Measurements from ENCODE around the gene TXNDC2. TPM values are rescaled to one million over a fixed set of nuclear protein-coding genes. Genes with fewer than 3 reads are reported as not detected.

The TXNDC2 gene
- total and polyA plus RNA-seq, 9 of the 15 experiments (the other 6 are each of a cell fraction or from before 2014, with no cell fraction given), result 1.2 to 4.9 (median 2.3) TPM

DNA sequence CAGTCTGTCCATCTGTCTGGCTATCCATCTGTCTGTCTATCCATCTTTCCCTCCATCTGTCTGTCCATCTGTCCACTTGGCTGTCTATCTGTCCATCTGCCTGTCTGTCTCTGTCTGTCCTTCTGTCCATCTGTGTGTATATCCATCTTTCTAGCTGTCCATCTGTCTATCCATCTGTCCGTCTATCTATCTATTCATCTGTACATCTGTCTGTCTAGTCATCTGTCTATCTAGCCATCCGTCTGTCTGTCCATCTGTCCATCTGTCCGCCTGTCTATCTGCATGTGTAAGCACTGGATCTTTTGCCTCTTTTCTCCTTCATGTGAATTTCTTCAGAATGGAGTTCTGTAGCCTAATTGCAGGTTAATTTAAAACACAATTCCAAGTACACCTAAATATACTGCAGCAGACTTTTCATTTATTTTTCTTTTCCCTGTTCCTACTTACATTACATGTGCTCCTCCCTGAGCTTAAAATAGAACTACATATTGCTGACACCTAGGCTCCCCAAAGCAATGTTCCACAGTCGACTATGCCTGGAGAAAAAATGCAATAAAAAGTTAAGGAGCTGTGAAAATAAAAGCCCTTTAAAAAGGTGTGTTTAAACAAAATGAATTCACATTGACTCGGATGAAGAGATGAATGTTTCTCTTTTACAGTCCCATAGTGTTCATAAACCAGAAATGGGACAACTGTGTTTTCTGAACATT is 37.4 kb upstream of the TXNDC2 start (continued):
- peak; percentile 97 for TF ChIP-seq ARHGAP35 (IDR thresholded peaks at IDR 0.05; ENCODE audit: partially characterized antibody)
- peak; percentile 80 for TF ChIP-seq HDAC3 (IDR thresholded peaks at IDR 0.05; ENCODE audit: borderline replicate concordance, partially characterized antibody)
- no peak for TF ChIP-seq ZKSCAN1 (IDR thresholded peaks at IDR 0.05; ENCODE audit: low read depth, low read length)
- TF ChIP-seq ZBTB7A (IDR thresholded peaks at IDR 0.05; ENCODE audit: borderline replicate concordance, control insufficient read depth, low read depth, low read length), result no peak
- TF ChIP-seq RNF2 (IDR thresholded peaks at IDR 0.05), result no peak
- TF ChIP-seq TAF9B (IDR thresholded peaks at IDR 0.05; ENCODE audit: partially characterized antibody), result no peak
- peak; percentile 45; the same call in 1 of the 2 replicates for TF ChIP-seq KLF16 (IDR thresholded peaks at IDR 0.05)
- no peak for TF ChIP-seq ZBTB17 (CRISPR knock-in tag; IDR thresholded peaks at IDR 0.05)
- peak; percentile 27; the same call in 1 of the 2 replicates for TF ChIP-seq LEF1 (IDR thresholded peaks at IDR 0.05)
- TF ChIP-seq CBFA2T2 (conservative IDR thresholded peaks at IDR 0.05), result peak; percentile 98
- peak; percentile 68; the same call in 1 of the 2 replicates for TF ChIP-seq CC2D1A (IDR thresholded peaks at IDR 0.05)
- TF ChIP-seq NBN (IDR thresholded peaks at IDR 0.05; ENCODE audit: low read depth), result peak; percentile 82
- TF ChIP-seq NCOA1 (IDR thresholded peaks at IDR 0.05; ENCODE audit: low read depth), result 0 out of 2 replicates have a peak, but pooled peaks have one; percentile 45
- no peak for TF ChIP-seq ZNF232 (CRISPR knock-in tag; IDR thresholded peaks at IDR 0.05)
- TF ChIP-seq MTA1 (IDR thresholded peaks at IDR 0.05; ENCODE audit: borderline replicate concordance), result peak; percentile 92
- TF ChIP-seq IFI16 (CRISPR knock-in tag; IDR thresholded peaks at IDR 0.05), result no peak
- no peak for TF ChIP-seq HCFC1 (IDR thresholded peaks at IDR 0.05; ENCODE audit: low read depth, low read length)
- TF ChIP-seq, protein P1, sequence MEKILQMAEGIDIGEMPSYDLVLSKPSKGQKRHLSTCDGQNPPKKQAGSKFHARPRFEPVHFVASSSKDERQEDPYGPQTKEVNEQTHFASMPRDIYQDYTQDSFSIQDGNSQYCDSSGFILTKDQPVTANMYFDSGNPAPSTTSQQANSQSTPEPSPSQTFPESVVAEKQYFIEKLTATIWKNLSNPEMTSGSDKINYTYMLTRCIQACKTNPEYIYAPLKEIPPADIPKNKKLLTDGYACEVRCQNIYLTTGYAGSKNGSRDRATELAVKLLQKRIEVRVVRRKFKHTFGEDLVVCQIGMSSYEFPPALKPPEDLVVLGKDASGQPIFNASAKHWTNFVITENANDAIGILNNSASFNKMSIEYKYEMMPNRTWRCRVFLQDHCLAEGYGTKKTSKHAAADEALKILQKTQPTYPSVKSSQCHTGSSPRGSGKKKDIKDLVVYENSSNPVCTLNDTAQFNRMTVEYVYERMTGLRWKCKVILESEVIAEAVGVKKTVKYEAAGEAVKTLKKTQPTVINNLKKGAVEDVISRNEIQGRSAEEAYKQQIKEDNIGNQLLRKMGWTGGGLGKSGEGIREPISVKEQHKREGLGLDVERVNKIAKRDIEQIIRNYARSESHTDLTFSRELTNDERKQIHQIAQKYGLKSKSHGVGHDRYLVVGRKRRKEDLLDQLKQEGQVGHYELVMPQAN (IDR thresholded peaks at IDR 0.05; ENCODE audit: borderline replicate concordance), result peak; percentile 48; the same call in 1 of the 2 replicates
- TF ChIP-seq NFATC3 (IDR thresholded peaks at IDR 0.05), result 0 out of 2 replicates have a peak, but pooled peaks have one; percentile 58
- TF ChIP-seq HDAC1 (IDR thresholded peaks at IDR 0.05), result peak; percentile 31 to 94; a peak in 2 of 4 replicates
- no peak for TF ChIP-seq RFX1 (IDR thresholded peaks at IDR 0.05)
- peak; percentile 79 for TF ChIP-seq FOXM1 (IDR thresholded peaks at IDR 0.05; ENCODE audit: low read depth)
- no peak for TF ChIP-seq FOXM1 (CRISPR knock-in tag; IDR thresholded peaks at IDR 0.05; ENCODE audit: low read depth)
- peak; percentile 58; the same call in 1 of the 2 replicates for TF ChIP-seq MYBL2 (IDR thresholded peaks at IDR 0.05; ENCODE audit: low read depth)
- no peak for TF ChIP-seq MYBL2 (CRISPR knock-in tag; IDR thresholded peaks at IDR 0.05; ENCODE audit: borderline replicate concordance)
- peak; percentile 70; the same call in 1 of the 2 replicates for TF ChIP-seq SMARCA4 (IDR thresholded peaks at IDR 0.05)
- peak in 1 of 2 experiments; percentile 50; a peak in 1 of 3 replicates for TF ChIP-seq CBX3 (IDR thresholded peaks at IDR 0.05; ENCODE audit: borderline replicate concordance in 1 of 2, low read length in 2 of 2)
- TF ChIP-seq ZNF23 (CRISPR knock-in tag; IDR thresholded peaks at IDR 0.05), result no peak
- TF ChIP-seq SMARCE1 (IDR thresholded peaks at IDR 0.05), result peak; percentile 42; the same call in 1 of the 2 replicates
- TF ChIP-seq KLF13 (tag; IDR thresholded peaks at IDR 0.05; ENCODE audit: borderline replicate concordance, low read depth), result no peak
- TF ChIP-seq TRIM28 (IDR thresholded peaks at IDR 0.05), result peak; percentile 74; the same call in 1 of the 2 replicates

Data from K562 (cell line).